ENCODE data around the gene WDR20.

DNA sequence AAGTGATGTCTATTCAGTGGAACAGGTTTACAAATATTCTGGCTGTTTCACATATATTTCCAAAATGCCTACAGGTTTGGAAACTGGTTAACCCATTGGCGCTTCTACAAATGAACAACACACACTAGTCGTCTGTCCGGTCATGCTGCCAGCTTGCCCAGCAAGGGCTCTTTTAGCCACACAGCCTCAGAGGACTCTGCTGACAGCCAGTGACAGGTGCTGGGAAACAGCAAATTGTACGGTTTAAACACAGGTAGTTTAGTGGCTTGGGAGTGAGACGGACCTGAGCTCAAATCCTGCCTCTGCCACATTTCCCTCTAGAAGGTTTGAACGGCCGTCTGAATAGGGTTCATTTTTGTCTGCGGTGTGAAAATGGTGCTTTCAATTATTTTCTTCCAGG lies 111.5 kb downstream of the WDR20 start:
- TF ChIP-seq, protein P1, sequence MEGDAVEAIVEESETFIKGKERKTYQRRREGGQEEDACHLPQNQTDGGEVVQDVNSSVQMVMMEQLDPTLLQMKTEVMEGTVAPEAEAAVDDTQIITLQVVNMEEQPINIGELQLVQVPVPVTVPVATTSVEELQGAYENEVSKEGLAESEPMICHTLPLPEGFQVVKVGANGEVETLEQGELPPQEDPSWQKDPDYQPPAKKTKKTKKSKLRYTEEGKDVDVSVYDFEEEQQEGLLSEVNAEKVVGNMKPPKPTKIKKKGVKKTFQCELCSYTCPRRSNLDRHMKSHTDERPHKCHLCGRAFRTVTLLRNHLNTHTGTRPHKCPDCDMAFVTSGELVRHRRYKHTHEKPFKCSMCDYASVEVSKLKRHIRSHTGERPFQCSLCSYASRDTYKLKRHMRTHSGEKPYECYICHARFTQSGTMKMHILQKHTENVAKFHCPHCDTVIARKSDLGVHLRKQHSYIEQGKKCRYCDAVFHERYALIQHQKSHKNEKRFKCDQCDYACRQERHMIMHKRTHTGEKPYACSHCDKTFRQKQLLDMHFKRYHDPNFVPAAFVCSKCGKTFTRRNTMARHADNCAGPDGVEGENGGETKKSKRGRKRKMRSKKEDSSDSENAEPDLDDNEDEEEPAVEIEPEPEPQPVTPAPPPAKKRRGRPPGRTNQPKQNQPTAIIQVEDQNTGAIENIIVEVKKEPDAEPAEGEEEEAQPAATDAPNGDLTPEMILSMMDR (IDR thresholded peaks at IDR 0.05; ENCODE audit: insufficient read depth, low read length, poor library complexity, severe bottlenecking), result no peak
- TF ChIP-seq EZH2phosphoT487 (conservative IDR thresholded peaks at IDR 0.05; ENCODE audit: low read length), result no peak
